Karpas-422 (cell line): ENCODE measurements around the gene TRIL. TPM values are rescaled to one million over a fixed set of nuclear protein-coding genes. Genes with fewer than 3 reads are reported as not detected.
A peak's percentile ranks its signal among the peaks of the same experiment; 100 is the strongest.

Source experiments
- DNase-seq: peaks from one replicate; pipeline ENCODE4 v3.0.0-alpha.2; 2015
- H2AFZ ChIP-seq: fragments of 200-600 bp; sonication (generic); 2 replicates; pipeline ENCODE4 v1.6.1; 2014; ENCODE audit warnings: antibody characterized with exemption, low read length, mixed read lengths
- H3K27ac ChIP-seq: fragments of 200-600 bp; sonication (generic); 2 replicates; pipeline ENCODE4 v1.5.1; 2014; ENCODE audit warnings: mild to moderate bottlenecking, low read length, moderate library complexity
- H3K27me3 ChIP-seq: fragments of 200-600 bp; sonication (generic); 2 replicates; pipeline ENCODE4 v1.6.1; 2014; ENCODE audit warnings: low read length, mixed read lengths
- H3K36me3 ChIP-seq: fragments of 200-600 bp; sonication (generic); 2 replicates; pipeline ENCODE4 v1.6.1; 2014; ENCODE audit warnings: low read length, mixed read lengths; ENCODE audit not compliant: insufficient read depth
- H3K4me1 ChIP-seq: fragments of 200-600 bp; sonication (generic); 2 replicates; pipeline ENCODE4 v1.6.1; 2014; ENCODE audit warnings: mild to moderate bottlenecking, low read length, mixed read lengths
- H3K4me2 ChIP-seq: fragments of 200-600 bp; sonication (generic); 2 replicates; pipeline ENCODE4 v1.6.1; 2014; ENCODE audit warnings: low read length, low read depth, mild to moderate bottlenecking; ENCODE audit not compliant: poor library complexity, severe bottlenecking
- H3K4me3 ChIP-seq: fragments of 200-600 bp; sonication (generic); 2 replicates; pipeline ENCODE4 v1.5.1; 2014; ENCODE audit warnings: mild to moderate bottlenecking, antibody characterized with exemption, low read length, mixed read lengths
- H3K79me2 ChIP-seq: fragments of 200-600 bp; sonication (generic); 2 replicates; pipeline ENCODE4 v1.6.1; 2014; ENCODE audit warnings: mild to moderate bottlenecking, low read length, mixed read lengths
- H3K9ac ChIP-seq: fragments of 200-600 bp; sonication (generic); 2 replicates; pipeline ENCODE4 v1.6.0; 2014; ENCODE audit warnings: low read length
- H3K9me2 ChIP-seq: fragments of 200-600 bp; sonication (generic), shearing (Covaris generic); replicated peaks from 2 replicates; pipeline ENCODE4 v1.6.0; 2014; ENCODE audit warnings: mild to moderate bottlenecking, low read length, moderate library complexity; ENCODE audit not compliant: insufficient read depth
- H3K9me3 ChIP-seq: fragments of 300-700, 200-600 bp; sonication (generic); 2 replicates; pipeline ENCODE4 v1.6.1; 2014; ENCODE audit warnings: low read length, mixed read lengths
- H4K20me1 ChIP-seq: fragments of 200-600 bp; sonication (generic); 2 replicates; pipeline ENCODE4 v1.6.1; 2014; ENCODE audit warnings: mild to moderate bottlenecking, antibody characterized with exemption, low read length, low read depth; ENCODE audit not compliant: insufficient read depth
- total RNA-seq: library from RNA; depleted of rRNA; stranded (reverse); fragments of >200 nt; shearing (Covaris generic); gene quantifications from 2 replicates; pipeline ENCODE4 v1.2.3, GENCODE V29; 2014; ENCODE audit warnings: low replicate concordance

Gene TRIL
- total RNA-seq, 1 experiment from 2014 or later: not detected

GRCh38 chr7:28999427-28999826 lies 41.3 kb upstream of the TRIL start:
- Histone ChIP-seq H4K20me1 (no peaks in the 10 kb centered on the region), H3K27ac (no peak overlapping the region), H3K9me3 (no peaks in the 10 kb centered on the region), H3K27me3 (0 out of 2 replicates have a peak, but pooled peaks cover under 1% of the 10 kb centered on the region), H3K36me3 (no peaks in the 10 kb centered on the region), H3K4me1 (peaks cover 11% of the 10 kb centered on the region), H3K9me2 (no peaks in the 10 kb centered on the region), H3K79me2 (no peaks in the 10 kb centered on the region), H3K9ac (no peak overlapping the region), H3K4me3 (no peak overlapping the region), H2AFZ (no peak overlapping the region), H3K4me2 (no peak overlapping the region)
- DNase-seq: peak; percentile 30

- Histone ChIP-seq H3K4me3 (no peak overlapping the region), H4K20me1 (no peaks in the 10 kb centered on the region), H3K27me3 (0 out of 2 replicates have a peak, but pooled peaks cover 4% of the 10 kb centered on the region), H3K36me3 (no peaks in the 10 kb centered on the region), H3K79me2 (no peaks in the 10 kb centered on the region), H3K4me1 (peaks cover 11% of the 10 kb centered on the region), H3K9me2 (no peaks in the 10 kb centered on the region), H3K9ac (no peak overlapping the region), H3K9me3 (no peaks in the 10 kb centered on the region), H3K4me2 (no peak overlapping the region), H3K27ac (no peak overlapping the region), H2AFZ (no peak overlapping the region)
- DNase-seq: peak; percentile 12
Observed at GRCh38 chr7:28998105-28998504, 40.0 kb upstream of the TRIL start.

GRCh38 chr7:28996836-28997235 lies 38.7 kb upstream of the TRIL start:
- Histone ChIP-seq H3K27ac (no peak overlapping the region), H3K4me2 (no peak overlapping the region), H2AFZ (no peak overlapping the region), H3K4me3 (no peak overlapping the region), H3K9ac (no peak overlapping the region), H3K9me2 (no peaks in the 10 kb centered on the region), H4K20me1 (no peaks in the 10 kb centered on the region), H3K9me3 (no peaks in the 10 kb centered on the region), H3K79me2 (no peaks in the 10 kb centered on the region), H3K4me1 (peaks cover 11% of the 10 kb centered on the region), H3K27me3 (0 out of 2 replicates have a peak, but pooled peaks cover 4% of the 10 kb centered on the region), H3K36me3 (no peaks in the 10 kb centered on the region)
- DNase-seq: peak; percentile 34

- Histone ChIP-seq H3K4me2 (no peak overlapping the region), H3K9me3 (no peaks in the 10 kb centered on the region), H2AFZ (no peak overlapping the region), H3K4me1 (peaks cover 4% of the 10 kb centered on the region; the same call in 1 of the 2 replicates), H3K79me2 (no peaks in the 10 kb centered on the region), H3K9ac (no peak overlapping the region), H3K27ac (no peak overlapping the region), H4K20me1 (no peaks in the 10 kb centered on the region), H3K4me3 (no peak overlapping the region), H3K9me2 (no peaks in the 10 kb centered on the region), H3K36me3 (no peaks in the 10 kb centered on the region), H3K27me3 (0 out of 2 replicates have a peak, but pooled peaks cover 4% of the 10 kb centered on the region)
- DNase-seq: peak; percentile 32
Observed at GRCh38 chr7:28993371-28993770, 35.2 kb upstream of the TRIL start.

GRCh38 chr7:28992798-28993197 lies 34.7 kb upstream of the TRIL start:
- H3K4me2 ChIP-seq: no peak overlapping the region
- no peaks in the 10 kb centered on the region for H3K9me2 ChIP-seq
- H3K4me1 ChIP-seq: peaks cover 4% of the 10 kb centered on the region; the same call in 1 of the 2 replicates
- no peak overlapping the region for H2AFZ ChIP-seq
- DNase-seq: no peak
- no peaks in the 10 kb centered on the region for H3K79me2 ChIP-seq
- no peaks in the 10 kb centered on the region for H3K9me3 ChIP-seq
- H3K27me3 ChIP-seq: 0 out of 2 replicates have a peak, but pooled peaks cover 4% of the 10 kb centered on the region
- H3K4me3 ChIP-seq: no peak overlapping the region
- no peaks in the 10 kb centered on the region for H4K20me1 ChIP-seq
- H3K27ac ChIP-seq: no peak overlapping the region
- no peaks in the 10 kb centered on the region for H3K36me3 ChIP-seq
- H3K9ac ChIP-seq: no peak overlapping the region

GRCh38 chr7:28990200-28990960 lies 32.2 kb upstream of the TRIL start:
- DNase-seq: peak; percentile 24
- no peak overlapping the region for H3K27ac ChIP-seq
- H4K20me1 ChIP-seq: no peaks in the 10 kb centered on the region
- H3K27me3 ChIP-seq: 0 out of 2 replicates have a peak, but pooled peaks cover 4% of the 10 kb centered on the region
- H3K9me3 ChIP-seq: no peaks in the 10 kb centered on the region
- H3K36me3 ChIP-seq: no peaks in the 10 kb centered on the region
- no peak overlapping the region for H3K4me2 ChIP-seq
- no peak overlapping the region for H2AFZ ChIP-seq
- no peak overlapping the region for H3K4me3 ChIP-seq
- H3K9ac ChIP-seq: no peak overlapping the region
- no peaks in the 10 kb centered on the region for H3K4me1 ChIP-seq
- no peaks in the 10 kb centered on the region for H3K79me2 ChIP-seq
- no peaks in the 10 kb centered on the region for H3K9me2 ChIP-seq

GRCh38 chr7:28989211-28989980 lies 31.3 kb upstream of the TRIL start:
- no peaks in the 10 kb centered on the region for H3K9me2 ChIP-seq
- no peaks in the 10 kb centered on the region for H3K36me3 ChIP-seq
- H4K20me1 ChIP-seq: no peaks in the 10 kb centered on the region
- no peak overlapping the region for H3K9ac ChIP-seq
- H3K4me3 ChIP-seq: no peak overlapping the region
- no peaks in the 10 kb centered on the region for H3K4me1 ChIP-seq
- 0 out of 2 replicates have a peak, but pooled peaks cover 4% of the 10 kb centered on the region for H3K27me3 ChIP-seq
- H3K27ac ChIP-seq: no peak overlapping the region
- H2AFZ ChIP-seq: no peak overlapping the region
- H3K4me2 ChIP-seq: no peak overlapping the region
- H3K9me3 ChIP-seq: no peaks in the 10 kb centered on the region
- DNase-seq: peak; percentile 32
- H3K79me2 ChIP-seq: no peaks in the 10 kb centered on the region

- Histone ChIP-seq H4K20me1 (no peaks in the 10 kb centered on the region), H3K4me2 (no peak overlapping the region), H3K9ac (no peak overlapping the region), H3K36me3 (no peaks in the 10 kb centered on the region), H3K27me3 (no peaks in the 10 kb centered on the region), H2AFZ (no peak overlapping the region), H3K9me2 (no peaks in the 10 kb centered on the region), H3K79me2 (no peaks in the 10 kb centered on the region), H3K27ac (no peak overlapping the region), H3K4me3 (no peak overlapping the region), H3K4me1 (no peaks in the 10 kb centered on the region), H3K9me3 (no peaks in the 10 kb centered on the region)
- DNase-seq: peak; percentile 33
Observed at GRCh38 chr7:28988810-28989209, 30.7 kb upstream of the TRIL start.
